ENCODE measurements around the gene NHLRC4. TPM values are rescaled to one million over a fixed set of nuclear protein-coding genes. Genes with fewer than 3 reads are reported as not detected.

The NHLRC4 gene
- total and polyA plus RNA-seq, 2 of the 8 experiments (the other 6 are each of a cell fraction or from before 2014, with no cell fraction given) = 0.60 to 0.76 TPM

DNA sequence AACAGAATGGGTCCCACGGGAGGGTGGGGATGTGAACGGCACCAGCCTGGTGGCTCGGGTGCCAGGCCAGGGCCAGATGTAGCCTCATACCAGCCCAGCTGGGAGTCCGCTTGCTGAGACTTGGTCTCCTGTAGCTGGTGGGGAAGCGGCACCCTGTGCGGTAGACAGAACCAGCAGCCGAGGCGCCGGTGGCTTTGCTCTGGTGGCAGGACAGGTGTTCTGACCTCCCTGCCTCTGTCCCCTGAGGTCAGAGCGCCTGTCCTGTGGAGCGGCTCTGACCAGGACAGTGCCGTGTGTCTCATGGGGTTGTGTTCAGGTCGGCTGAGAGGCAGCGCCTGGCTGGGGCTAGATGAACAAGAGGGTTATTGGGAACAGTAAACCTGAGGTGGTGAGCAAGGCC lies 43.2 kb downstream of the NHLRC4 start:
- Histone ChIP-seq H3K56ac (replicated peaks; ENCODE audit: insufficient read length, low read depth, low read length) (no peak overlapping the region), H3K4me1 (replicated peaks in 1 of 4; ENCODE audit: control insufficient read depth in 3 of 4, insufficient read depth in 4 of 4, low read length in 3 of 4) (no peaks in the 10 kb centered on the region; a peak in 1 of 7 replicates), H3K23ac (ENCODE audit: insufficient read length) (no peak overlapping the region), H3K9me3 (ENCODE audit: insufficient read depth in 2 of 2, low read depth in 1 of 2, low read length in 1 of 2) (peaks cover 5 to 7% of the 10 kb centered on the region in 2 experiments; a peak in 3 of 4 replicates), H3K79me2 (ENCODE audit: control insufficient read depth in 1 of 2, insufficient read depth in 2 of 2, low read length in 2 of 2) (peaks cover 0 to 2% of the 10 kb centered on the region in 2 experiments; a peak in 1 of 4 replicates), H3K18ac (ENCODE audit: extremely low read depth, low read length) (no peak overlapping the region), H3K4me2 (ENCODE audit: insufficient read depth in 1 of 2, low read depth in 2 of 2, low read length in 2 of 2) (no peak overlapping the region), H4K91ac (replicated peaks; ENCODE audit: insufficient read length, low read length) (no peak overlapping the region), H2BK15ac (ENCODE audit: low read length) (no peak overlapping the region), H3K14ac (ENCODE audit: insufficient read length) (no peak overlapping the region), H2BK20ac (ENCODE audit: low read length) (0 out of 2 replicates have a peak overlapping the region, but pooled peaks have one; percentile 18), H3K9ac (replicated peaks in 1 of 4; ENCODE audit: extremely low read depth in 1 of 4, low read depth in 3 of 4, low read length in 3 of 4) (no peak overlapping the region), H3K4ac (replicated peaks; ENCODE audit: insufficient read length, low read depth, low read length) (no peak overlapping the region), H3K79me1 (ENCODE audit: low read depth, low read length) (peaks cover 6% of the 10 kb centered on the region), H2BK12ac (ENCODE audit: low read depth, low read length) (0 out of 2 replicates have a peak overlapping the region, but pooled peaks have one; percentile 27), H2AFZ (ENCODE audit: low read length) (no peak overlapping the region), H4K20me1 (replicated peaks in 1 of 2; ENCODE audit: control insufficient read depth in 1 of 2, insufficient read depth in 2 of 2, low read length in 2 of 2) (peaks cover 0 to 9% of the 10 kb centered on the region in 2 experiments), H3K36me3 (ENCODE audit: control insufficient read depth in 2 of 4, insufficient read depth in 4 of 4, low read length in 3 of 4) (no peaks in the 10 kb centered on the region; a peak in 1 of 8 replicates), H3K27me3 (replicated peaks in 1 of 4; ENCODE audit: control insufficient read depth in 3 of 4, extremely low read depth in 1 of 4, insufficient read depth in 3 of 4, low read length in 3 of 4) (no peaks in the 10 kb centered on the region), H3K23me2 (ENCODE audit: low read depth, low read length) (no peaks in the 10 kb centered on the region), H3K4me3 (ENCODE audit: extremely low read depth in 1 of 4, insufficient read depth in 2 of 4, low read depth in 3 of 4, low read length in 4 of 4) (no peak overlapping the region), H2BK120ac (replicated peaks; ENCODE audit: low read depth, low read length) (no peak overlapping the region), H2BK5ac (ENCODE audit: low read depth, low read length) (no peak overlapping the region), H4K5ac (ENCODE audit: insufficient read length, low read depth, low read length) (no peak overlapping the region), H2AK5ac (ENCODE audit: low read depth, low read length) (0 out of 2 replicates have a peak overlapping the region, but pooled peaks have one; percentile 39), H3K27ac (ENCODE audit: low read depth, low read length) (no peak overlapping the region), H4K8ac (ENCODE audit: extremely low read depth, insufficient read depth, low read length) (no peak overlapping the region)
- POLR2A ChIA-PET (ENCODE audit: partially characterized antibody) = interaction anchor here (0.7 to 1.4 kb wide), 3 partner anchors 9 to 86 kb away, joined by 3 to 4 read pairs (median 3); no protein-coding TSS in a partner anchor
- DNase-seq (ENCODE audit: low read depth in 1 of 2, low spot score in 2 of 2) (no peak), FAIRE-seq (no peak)
- TF ChIP-seq ASH2L (IDR thresholded peaks at IDR 0.05; ENCODE audit: low read length) (no peak), POLR2AphosphoS5 (IDR thresholded peaks at IDR 0.05; ENCODE audit: low read depth, low read length) (no peak), RFX5 (IDR thresholded peaks at IDR 0.05; ENCODE audit: borderline replicate concordance, low read depth, low read length) (no peak), KDM5A (IDR thresholded peaks at IDR 0.05; ENCODE audit: low read length) (no peak), YY1 (IDR thresholded peaks at IDR 0.05; ENCODE audit: low read depth, low read length) (no peak), KDM4A (IDR thresholded peaks at IDR 0.05; ENCODE audit: low read depth, low read length, severe bottlenecking) (no peak), TBP (IDR thresholded peaks at IDR 0.05; ENCODE audit: low read depth, low read length) (no peak), SIN3A (conservative IDR thresholded peaks at IDR 0.05 in 1 of 2, IDR thresholded peaks at IDR 0.05 in 1 of 2; ENCODE audit: low read depth in 1 of 2, low read length in 2 of 2) (no peak), RNF2 (IDR thresholded peaks at IDR 0.05; ENCODE audit: borderline replicate concordance, low read depth, low read length, missing control alignments, poor library complexity, severe bottlenecking) (no peak)
- WGBS, 2 experiments (ENCODE audit: extremely low coverage in 1 of 2, insufficient coverage in 1 of 2, insufficient read length in 1 of 2, insufficient replicate concordance in 2 of 2, low coverage in 1 of 2, low lambda C conversion rate in 2 of 2, missing lambda C conversion rate in 1 of 2) = 93% methylated on average over 12 of the region's 14 CpGs; no CpG with 5 or more reads in 1 of the 2 experiments
- CTCF ChIA-PET (ENCODE audit: partially characterized antibody) = interaction anchor here (1.1 to 5.2 kb wide), 15 partner anchors 9 to 184 kb away, joined by 3 to 29 read pairs (median 4); partner anchors contain the start of genes RAB11FIP3 and RAB40C

Measured in H1 (cell line).